K562 (cell line): Measurements from ENCODE around the gene GRXCR2. TPM values are rescaled to one million over a fixed set of nuclear protein-coding genes. Genes with fewer than 3 reads are reported as not detected.
A peak's percentile ranks its signal among the peaks of the same experiment; 100 is the strongest.

Experiments
- ATAC-seq: fragments of 200-7000 bp; cut with Tn5 transposase; 3 replicates; pipeline ENCODE4 v1.9.1; 2020; ENCODE audit warnings: moderate library complexity
- BruUV-seq: library from RNA; stranded (reverse); fragments of 400-500 nt; replicated peaks from 2 replicates; lab custom pipeline; 2021; lab: Mats Ljungman, UMichigan
- CTCF ChIA-PET: fragments of 300-600 bp; formaldehyde crosslinking; extraction: SDS; loops from one replicate; lab custom pipeline; 2021; ENCODE audit warnings: low intra/inter-chr PET ratio; lab: Yijun Ruan, JAX
- POLR2A ChIA-PET: fragments of 300-600, 350-650 bp; sonication (Branson Sonifier 250); formaldehyde crosslinking; extraction: SDS; loops from one replicate; lab custom pipeline; 2021; ENCODE audit warnings: antibody characterized with exemption, inconsistent platforms; lab: Yijun Ruan, JAX
- DNase-seq, 4 experiments: peaks; one replicate each; pipeline versions ENCODE4 v3.0.0 to v3.0.0-alpha.2; 2011 to 2018; ENCODE audit warnings: low spot score in 3 of 4, mixed read lengths in 3 of 4; ENCODE audit errors: extremely low read depth in 1 of 4
- FAIRE-seq: peaks from 2 replicates; lab custom pipeline; 2011; peaks lifted over from hg19 to GRCh38; lab: Jason Lieb, UNC
- H2AFZ ChIP-seq: 2 replicates; pipeline ENCODE4 v1.6.0; 2011; ENCODE audit warnings: low read depth, low read length, control low read depth, inconsistent platforms
- H3K27ac ChIP-seq: fragments of 200-600 bp; 3 replicates; pipeline ENCODE4 v1.8.0; 2011; ENCODE audit warnings: low read depth, mild to moderate bottlenecking, control low read depth, inconsistent platforms, low read length, moderate library complexity, mixed read lengths; ENCODE audit errors: extremely low read depth
- H3K27me3 ChIP-seq, 2 experiments: fragments of 300-600 bp in 1 of 2; 2 replicates in 1 of 2; 3 replicates in 1 of 2; pipeline versions ENCODE4 v1.6.0 to v1.8.0; 2011; ENCODE audit warnings: inconsistent platforms in 2 of 2, low read length in 2 of 2, mild to moderate bottlenecking in 1 of 2, mixed read lengths in 1 of 2, moderate library complexity in 1 of 2; ENCODE audit not compliant: control insufficient read depth in 2 of 2, insufficient read depth in 2 of 2
- H3K36me3 ChIP-seq: fragments of 300-600 bp; 3 replicates; pipeline ENCODE4 v1.8.0; 2011; ENCODE audit warnings: mild to moderate bottlenecking, low read length, inconsistent platforms; ENCODE audit not compliant: control insufficient read depth, insufficient read depth
- H3K4me1 ChIP-seq, 2 experiments: fragments of 200-600 bp in 1 of 2; replicated peaks in 1 of 2; 2 replicates in 1 of 2; 3 replicates in 1 of 2; pipeline versions ENCODE4 v1.5.1 to v1.8.0; 2011; ENCODE audit warnings: inconsistent platforms in 2 of 2, low read length in 2 of 2, mild to moderate bottlenecking in 1 of 2, mixed read lengths in 1 of 2, moderate library complexity in 1 of 2; ENCODE audit not compliant: control insufficient read depth in 2 of 2, insufficient read depth in 2 of 2
- H3K4me2 ChIP-seq: 2 replicates; pipeline ENCODE4 v1.6.1; 2011; ENCODE audit warnings: low read length, control low read depth, inconsistent platforms, mixed read lengths; ENCODE audit not compliant: insufficient read depth
- H3K4me3 ChIP-seq: fragments of 200-600 bp; sonication (generic), shearing (Covaris generic); 2 replicates; pipeline ENCODE4 v1.5.1; 2016; ENCODE audit warnings: control low read depth, inconsistent platforms
- H3K79me2 ChIP-seq: fragments of 200-600 bp; 3 replicates; pipeline ENCODE4 v1.8.0; 2011; ENCODE audit warnings: low read length, inconsistent platforms; ENCODE audit not compliant: control insufficient read depth, insufficient read depth
- H3K9ac ChIP-seq, 2 experiments: 2 replicates each; pipeline versions ENCODE4 v1.6.0 to v1.6.1; 2011; ENCODE audit warnings: low read depth in 2 of 2, low read length in 2 of 2, control low read depth in 1 of 2, inconsistent platforms in 1 of 2, mild to moderate bottlenecking in 1 of 2, mixed read lengths in 1 of 2; ENCODE audit not compliant: insufficient read depth in 1 of 2
- H3K9me1 ChIP-seq: one replicate; pipeline ENCODE4 v1.6.0; 2011; ENCODE audit warnings: inconsistent platforms, mild to moderate bottlenecking, low read length, moderate library complexity; ENCODE audit not compliant: control insufficient read depth, insufficient read depth
- H3K9me3 ChIP-seq: replicated peaks from 2 replicates; pipeline ENCODE4 v1.5.1; 2011; ENCODE audit warnings: low read depth, low read length, inconsistent platforms; ENCODE audit not compliant: control insufficient read depth, insufficient read depth
- H4K20me1 ChIP-seq: replicated peaks from 2 replicates; pipeline ENCODE4 v1.6.1; 2011; ENCODE audit warnings: low read length, inconsistent platforms, mixed read lengths; ENCODE audit not compliant: control insufficient read depth, insufficient read depth
- DMBX1 ChIP-seq: fragments of 250-450 bp; sonication (Bioruptor Pico); IDR thresholded peaks from 2 replicates; pipeline ENCODE4 v1.8.0; 2022; ENCODE audit warnings: inconsistent platforms, mild to moderate bottlenecking, moderate library complexity, borderline replicate concordance
- LCOR ChIP-seq: sonication (generic); formaldehyde crosslinking; IDR thresholded peaks from 2 replicates; pipeline ENCODE4 v1.8.0; 2022; ENCODE audit warnings: mild to moderate bottlenecking, missing genetic modification reagents
- MEIS2 ChIP-seq: fragments of 450-650 bp; IDR thresholded peaks from 2 replicates; pipeline ENCODE4 v1.6.1; 2014; ENCODE audit warnings: mild to moderate bottlenecking; ENCODE audit not compliant: partially characterized antibody
- PBX2 ChIP-seq, 2 experiments: IDR thresholded peaks in 1 of 2; conservative IDR thresholded peaks in 1 of 2; 2 replicates each; pipeline ENCODE4 v1.6.1; 2016; ENCODE audit warnings: low read depth in 2 of 2, mild to moderate bottlenecking in 1 of 2, missing compliant biosample characterization in 1 of 2, missing genetic modification characterization in 1 of 2, moderate library complexity in 1 of 2
- PKNOX1 ChIP-seq: fragments of 450-650 bp; IDR thresholded peaks from 2 replicates; pipeline ENCODE4 v1.6.1; 2016
- RBFOX2 ChIP-seq: fragments of 200-400 bp; formaldehyde crosslinking; IDR thresholded peaks from 2 replicates; pipeline ENCODE4 v1.6.1; 2017; ENCODE audit warnings: low read depth, mild to moderate bottlenecking, low read length, moderate library complexity
- RFX7 ChIP-seq: fragments of 250-450 bp; sonication (Bioruptor Pico); IDR thresholded peaks from 2 replicates; pipeline ENCODE4 v1.5.1; 2021; ENCODE audit warnings: mild to moderate bottlenecking
- SMAD4 ChIP-seq: fragments of 250-450 bp; sonication (Bioruptor Pico); conservative IDR thresholded peaks from 2 replicates; pipeline ENCODE4 v1.8.0; 2021; ENCODE audit warnings: inconsistent platforms, mild to moderate bottlenecking, moderate library complexity
- SPI1 ChIP-seq: IDR thresholded peaks from 2 replicates; pipeline ENCODE4 v1.6.1; 2011; ENCODE audit warnings: low read depth, low read length, control low read depth, borderline replicate concordance
- ZNF3 ChIP-seq: fragments of 250-450 bp; sonication (Bioruptor Pico); IDR thresholded peaks from 2 replicates; pipeline ENCODE4 v1.5.0; 2021; ENCODE audit warnings: mild to moderate bottlenecking, moderate library complexity
- ZNF592 ChIP-seq: fragments of 450-650 bp; IDR thresholded peaks from 2 replicates; pipeline ENCODE4 v1.6.1; 2017; ENCODE audit warnings: antibody characterized with exemption, mild to moderate bottlenecking
- WGBS: fragments of 100-300 bp; shearing (Covaris generic); methylation state at CpG from one replicate; pipeline ENCODE4 v1.1.6; 2016; ENCODE audit warnings: low coverage, mixed read lengths; ENCODE audit not compliant: insufficient coverage; ENCODE audit errors: missing lambda C conversion rate; 5-methylcytosine and 5-hydroxymethylcytosine counted together
- in situ Hi-C: fragments of 300-500 bp; cut with MboI; formaldehyde crosslinking; loops from 4 replicates; pipeline ENCODE4 v1.15.0; 2018; ENCODE audit warnings: inconsistent platforms, mixed read lengths
- intact Hi-C: fragments of 100-400 bp; cut with micrococcal nuclease; formaldehyde crosslinking; loops from 2 replicates; pipeline ENCODE4 v1.14.2; 2022
- polyA plus RNA-seq, 8 experiments: library from polyadenylated mRNA; depleted of rRNA in 4 of 8; stranded (reverse) in 5 of 8; unstranded in 3 of 8; fragments of >200 nt; fragmentation: Nextera tagmentation in 2 of 8; fragmentation: Illumina TruSeq in 1 of 8; extraction: Ambion mirVana in 2 of 8; extraction: Trizol in 1 of 8; gene quantifications; 2 replicates each; pipeline versions ENCODE4 v1.2.1 to v1.2.3, GENCODE V29; 2011 to 2014; ENCODE audit warnings: inconsistent platforms in 1 of 8, missing spikeins in 1 of 8
- total RNA-seq, 7 experiments: library from RNA; depleted of rRNA in 6 of 7; stranded (reverse); fragments of >200 nt in 6 of 7; fragmentation: Illumina TruSeq in 2 of 7; extraction: Trizol in 2 of 7; gene quantifications; 2 replicates each; pipeline versions ENCODE4 v1.2.1 to v1.2.3, GENCODE V29; 2011 to 2021; ENCODE audit warnings: low replicate concordance in 1 of 7
- TF ChIP-seq, protein P1 (sequence below): fragments of 450-650 bp; formaldehyde crosslinking; IDR thresholded peaks from 2 replicates; pipeline ENCODE4 v1.4.0; 2022; ENCODE audit warnings: mild to moderate bottlenecking, moderate library complexity

GRXCR2 gene
- total and polyA plus RNA-seq, 9 of the 15 experiments (the other 6 are each of a cell fraction or from before 2014, with no cell fraction given), result not detected

- FAIRE-seq (no peak), DNase-seq (no peak), ATAC-seq (no peak)
- Histone ChIP-seq H3K9me1 (no peaks in the 10 kb centered on the region), H3K9me3 (no peaks in the 10 kb centered on the region), H3K4me2 (peak overlapping the region; percentile 17; the same call in 1 of the 2 replicates), H3K36me3 (no peaks in the 10 kb centered on the region), H3K79me2 (no peaks in the 10 kb centered on the region), H2AFZ (peak overlapping the region; percentile 88), H3K27me3 (no peaks in the 10 kb centered on the region), H3K9ac (peak overlapping the region; percentile 18 to 61; a peak in 1 of 4 replicates), H3K27ac (peak overlapping the region; percentile 93), H3K4me3 (no peak overlapping the region), H4K20me1 (no peaks in the 10 kb centered on the region), H3K4me1 (peaks cover 23 to 63% of the 10 kb centered on the region in 2 experiments)
- in situ Hi-C loops (no loop called here), intact Hi-C loops (loop anchor here (2.0 kb wide), 1 partner anchor 21 kb away; the partner anchor contains the start of gene PRELID2)
- BruUV-seq, result no TSS peak
- ChIA-PET POLR2A (interaction anchor here (0.5 to 1.7 kb wide), 3 partner anchors 20 to 326 kb away, joined by 3 to 6 read pairs (median 5); no protein-coding TSS in a partner anchor), CTCF (no interaction called here)
- TF ChIP-seq DMBX1 (CRISPR knock-in tag) (peak; percentile 23; the same call in 1 of the 2 replicates), RBFOX2 (0 out of 2 replicates have a peak, but pooled peaks have one; percentile 8), SPI1 (peak; percentile 77; the same call in 1 of the 2 replicates), MEIS2 (peak; percentile 3), ZNF3 (CRISPR knock-in tag) (no peak), RFX7 (no peak), PBX2 (CRISPR knock-in tag; IDR thresholded peaks at IDR 0.05; ENCODE audit: low read depth) (no peak), PBX2 (tag; conservative IDR thresholded peaks at IDR 0.05; ENCODE audit: low read depth) (peak; percentile 37; the same call in 1 of the 2 replicates), PKNOX1 (peak; percentile 83), ZNF592 (peak; percentile 48), SMAD4 (CRISPR knock-in tag) (peak; percentile 25; the same call in 1 of the 2 replicates), LCOR (CRISPR knock-in tag) (no peak)
- TF ChIP-seq, protein P1, sequence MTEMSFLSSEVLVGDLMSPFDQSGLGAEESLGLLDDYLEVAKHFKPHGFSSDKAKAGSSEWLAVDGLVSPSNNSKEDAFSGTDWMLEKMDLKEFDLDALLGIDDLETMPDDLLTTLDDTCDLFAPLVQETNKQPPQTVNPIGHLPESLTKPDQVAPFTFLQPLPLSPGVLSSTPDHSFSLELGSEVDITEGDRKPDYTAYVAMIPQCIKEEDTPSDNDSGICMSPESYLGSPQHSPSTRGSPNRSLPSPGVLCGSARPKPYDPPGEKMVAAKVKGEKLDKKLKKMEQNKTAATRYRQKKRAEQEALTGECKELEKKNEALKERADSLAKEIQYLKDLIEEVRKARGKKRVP, result peak; percentile 26; the same call in 1 of the 2 replicates
- WGBS, result 68% methylated on average over 4 of the region's 4 CpGs
These were observed 17.0 kb downstream of the GRXCR2 start for GRCh38 chr5:145855763-145856267.
